ENCODE measurements around the gene USP5. TPM values are rescaled to one million over a fixed set of nuclear protein-coding genes. Genes with fewer than 3 reads are reported as not detected.

The USP5 gene
- polyA plus RNA-seq, 1 of the 3 experiments (the other 2 are of a cell fraction): 97.2 TPM

DNA sequence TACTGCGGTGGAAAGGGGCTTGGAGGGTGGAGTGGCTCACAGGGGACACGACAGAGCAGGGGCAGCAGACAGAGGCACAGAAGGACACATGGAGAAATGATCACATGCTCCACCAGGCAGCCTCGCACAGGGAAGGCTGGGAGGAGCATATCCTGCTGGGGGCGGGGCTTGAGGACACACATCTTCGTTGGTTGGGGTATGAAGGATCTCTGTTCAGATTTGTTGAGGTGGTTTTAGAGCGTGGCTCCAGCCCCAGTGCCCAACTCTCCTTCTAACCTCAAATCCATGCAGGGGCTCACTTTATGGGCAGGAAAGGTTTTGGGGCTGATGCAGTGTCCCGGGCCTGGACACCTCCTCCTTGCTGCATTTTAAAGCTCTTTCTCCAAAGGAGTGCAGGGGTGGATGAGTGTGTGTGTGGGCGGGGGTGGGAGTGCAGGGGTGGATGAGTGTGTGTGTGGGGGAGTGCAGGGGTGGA is 24.5 kb upstream of the USP5 start (continued):
- TF ChIP-seq NFIC (IDR thresholded peaks at IDR 0.05; ENCODE audit: borderline replicate concordance) (no peak), REST (IDR thresholded peaks at IDR 0.05; ENCODE audit: low read depth, low read length) (no peak), EZH2phosphoT487 (IDR thresholded peaks at IDR 0.05; ENCODE audit: borderline replicate concordance, low read depth) (no peak), NRF1 (IDR thresholded peaks at IDR 0.05; ENCODE audit: low read depth, low read length) (no peak), JUND (IDR thresholded peaks at IDR 0.05) (no peak), POLR2AphosphoS5 (IDR thresholded peaks at IDR 0.05; ENCODE audit: low read depth, low read length) (peak; percentile 79), TCF12 (IDR thresholded peaks at IDR 0.05) (no peak), MEF2A (IDR thresholded peaks at IDR 0.05; ENCODE audit: borderline replicate concordance, low read depth) (no peak)
- TF ChIP-seq, protein P1, sequence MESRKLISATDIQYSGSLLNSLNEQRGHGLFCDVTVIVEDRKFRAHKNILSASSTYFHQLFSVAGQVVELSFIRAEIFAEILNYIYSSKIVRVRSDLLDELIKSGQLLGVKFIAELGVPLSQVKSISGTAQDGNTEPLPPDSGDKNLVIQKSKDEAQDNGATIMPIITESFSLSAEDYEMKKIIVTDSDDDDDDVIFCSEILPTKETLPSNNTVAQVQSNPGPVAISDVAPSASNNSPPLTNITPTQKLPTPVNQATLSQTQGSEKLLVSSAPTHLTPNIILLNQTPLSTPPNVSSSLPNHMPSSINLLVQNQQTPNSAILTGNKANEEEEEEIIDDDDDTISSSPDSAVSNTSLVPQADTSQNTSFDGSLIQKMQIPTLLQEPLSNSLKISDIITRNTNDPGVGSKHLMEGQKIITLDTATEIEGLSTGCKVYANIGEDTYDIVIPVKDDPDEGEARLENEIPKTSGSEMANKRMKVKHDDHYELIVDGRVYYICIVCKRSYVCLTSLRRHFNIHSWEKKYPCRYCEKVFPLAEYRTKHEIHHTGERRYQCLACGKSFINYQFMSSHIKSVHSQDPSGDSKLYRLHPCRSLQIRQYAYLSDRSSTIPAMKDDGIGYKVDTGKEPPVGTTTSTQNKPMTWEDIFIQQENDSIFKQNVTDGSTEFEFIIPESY (IDR thresholded peaks at IDR 0.05; ENCODE audit: borderline replicate concordance, low read depth): no peak
- TF ChIP-seq, protein P2, sequence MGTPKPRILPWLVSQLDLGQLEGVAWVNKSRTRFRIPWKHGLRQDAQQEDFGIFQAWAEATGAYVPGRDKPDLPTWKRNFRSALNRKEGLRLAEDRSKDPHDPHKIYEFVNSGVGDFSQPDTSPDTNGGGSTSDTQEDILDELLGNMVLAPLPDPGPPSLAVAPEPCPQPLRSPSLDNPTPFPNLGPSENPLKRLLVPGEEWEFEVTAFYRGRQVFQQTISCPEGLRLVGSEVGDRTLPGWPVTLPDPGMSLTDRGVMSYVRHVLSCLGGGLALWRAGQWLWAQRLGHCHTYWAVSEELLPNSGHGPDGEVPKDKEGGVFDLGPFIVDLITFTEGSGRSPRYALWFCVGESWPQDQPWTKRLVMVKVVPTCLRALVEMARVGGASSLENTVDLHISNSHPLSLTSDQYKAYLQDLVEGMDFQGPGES (IDR thresholded peaks at IDR 0.05; ENCODE audit: low read depth, low read length): no peak

- DNase-seq: peak; percentile 84
- no peaks in the 10 kb centered on the region for H3K9me3 ChIP-seq
- peak; percentile 34 for TF ChIP-seq POLR2AphosphoS5 (IDR thresholded peaks at IDR 0.05; ENCODE audit: low read depth, low read length)
- 0 out of 2 replicates have a peak, but pooled peaks have one; percentile 54 for TF ChIP-seq TAF1 (IDR thresholded peaks at IDR 0.05; ENCODE audit: borderline replicate concordance, low read depth, low read length)
- TF ChIP-seq GATA2 (CRISPR knock-in tag; IDR thresholded peaks at IDR 0.05): no peak
- 0 out of 2 replicates have a peak, but pooled peaks have one; percentile 22 for TF ChIP-seq SIN3A (IDR thresholded peaks at IDR 0.05; ENCODE audit: borderline replicate concordance, low read depth, low read length)
- peak within 1 kb of the TSS; percentile 95 for H3K9ac ChIP-seq
- H3K4me2 ChIP-seq: peak within 1 kb of the TSS; percentile 94
- H3K79me2 ChIP-seq (ENCODE audit: insufficient read depth): peaks cover 31% of the 10 kb centered on the region
- H3K4me1 ChIP-seq (ENCODE audit: control insufficient read depth in 1 of 2, insufficient read depth in 2 of 2, low read depth in 1 of 2, low read length in 1 of 2): peaks cover 13 to 41% of the 10 kb centered on the region in 2 experiments; a peak in 3 of 4 replicates
- peak within 1 kb of the TSS; percentile 73 to 79 for H3K4me3 ChIP-seq (ENCODE audit: low read depth in 2 of 2, low read length in 1 of 2)
- H3K27ac ChIP-seq (ENCODE audit: low read depth in 2 of 2, low read length in 1 of 2): peak within 1 kb of the TSS; percentile 66 to 93
- H3K9me2 ChIP-seq: no peaks in the 10 kb centered on the region
- H3K36me3 ChIP-seq (replicated peaks in 1 of 2; ENCODE audit: control insufficient read depth in 1 of 2, insufficient read depth in 2 of 2, low read length in 1 of 2): peaks cover 9 to 25% of the 10 kb centered on the region in 2 experiments
- H2AFZ ChIP-seq (ENCODE audit: low read depth): peak within 1 kb of the TSS; percentile 33; the same call in 1 of the 2 replicates
- POLR2A ChIA-PET: interaction anchor here (1.0 to 7.0 kb wide), 12 partner anchors 8 to 138 kb away, joined by 3 to 46 read pairs (median 4); partner anchors contain the start of genes CDCA3, COPS7A, MLF2 and PTMS
- H3F3A ChIP-seq (replicated peaks; ENCODE audit: insufficient read depth): peaks cover 8% of the 10 kb centered on the region
- CTCF ChIA-PET: interaction anchor here (0.9 to 14.1 kb wide), 11 partner anchors 7 to 93 kb away, joined by 3 to 246 read pairs (median 6); partner anchors contain the start of genes CDCA3, GNB3, MLF2 and PTMS
- no peaks in the 10 kb centered on the region for H3K27me3 ChIP-seq (ENCODE audit: insufficient read depth)
- 3% methylated on average over 22 of the region's 60 CpGs for WGBS (ENCODE audit: low lambda C conversion rate)
- H4K20me1 ChIP-seq (ENCODE audit: insufficient read depth): 0 out of 2 replicates have a peak, but pooled peaks cover 3% of the 10 kb centered on the region
Measured at GRCh38 chr12:6827982-6828780, 23.8 kb upstream of the USP5 start, which contains the start of gene P3H3. P3H3 (plus strand) TSS chr12:6828407; CDS start chr12:6828441, 34 bp downstream.
